A673 (cell line): ENCODE results near the gene ME3.

Experiments used
- EZH2 ChIP-seq: fragments of 200-600 bp; sonication (generic); IDR thresholded peaks from 2 replicates; pipeline ENCODE4 v1.6.1; 2017; ENCODE audit warnings: borderline replicate concordance, low read depth, mild to moderate bottlenecking, mixed read lengths, antibody characterized with exemption, low read length; ENCODE audit not compliant: poor library complexity, severe bottlenecking
- TF ChIP-seq, protein P1 (sequence below): fragments of 300-800, 200-600 bp; sonication (generic); conservative IDR thresholded peaks from 2 replicates; pipeline ENCODE4 v1.5.1; 2017; ENCODE audit warnings: low read depth, mild to moderate bottlenecking, antibody characterized with exemption, low read length, moderate library complexity, mixed read lengths

DNA sequence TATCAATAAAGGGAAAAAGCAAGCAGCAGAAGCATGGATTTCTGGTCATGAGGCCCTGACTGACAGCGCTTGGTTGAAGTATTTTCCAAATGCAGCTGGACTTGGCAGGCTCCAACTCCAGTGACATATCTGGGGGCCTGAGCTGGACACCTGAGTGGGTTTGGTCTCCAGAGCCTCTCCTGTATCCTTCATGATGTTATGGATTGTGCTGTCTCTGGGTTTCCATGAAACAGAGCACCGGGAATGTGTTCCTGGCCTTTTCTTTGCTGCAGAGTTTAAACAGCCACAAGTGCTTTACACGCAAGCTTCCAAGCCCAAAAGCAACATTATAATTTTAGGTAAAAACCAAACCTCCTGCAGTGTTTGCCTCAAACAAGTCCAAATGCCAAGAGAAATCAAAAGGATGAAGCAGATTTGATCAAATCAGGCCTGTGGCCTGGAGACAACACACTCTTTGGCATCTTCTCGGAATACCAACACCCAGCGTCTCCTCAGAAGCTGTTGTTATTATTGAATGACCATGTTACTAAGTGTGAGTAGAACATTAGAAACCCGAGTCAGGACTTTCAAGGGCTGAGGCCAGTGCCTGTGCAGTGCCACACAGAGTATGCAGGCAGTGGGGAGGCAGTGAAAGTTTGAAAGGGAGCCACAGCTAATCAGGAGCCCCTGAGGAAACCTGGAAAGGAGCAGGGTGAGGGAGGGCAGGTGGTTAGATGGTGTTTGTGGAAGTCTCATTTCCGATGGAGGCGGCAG is 42.0 kb downstream of the ME3 start:
- TF ChIP-seq, protein P1, sequence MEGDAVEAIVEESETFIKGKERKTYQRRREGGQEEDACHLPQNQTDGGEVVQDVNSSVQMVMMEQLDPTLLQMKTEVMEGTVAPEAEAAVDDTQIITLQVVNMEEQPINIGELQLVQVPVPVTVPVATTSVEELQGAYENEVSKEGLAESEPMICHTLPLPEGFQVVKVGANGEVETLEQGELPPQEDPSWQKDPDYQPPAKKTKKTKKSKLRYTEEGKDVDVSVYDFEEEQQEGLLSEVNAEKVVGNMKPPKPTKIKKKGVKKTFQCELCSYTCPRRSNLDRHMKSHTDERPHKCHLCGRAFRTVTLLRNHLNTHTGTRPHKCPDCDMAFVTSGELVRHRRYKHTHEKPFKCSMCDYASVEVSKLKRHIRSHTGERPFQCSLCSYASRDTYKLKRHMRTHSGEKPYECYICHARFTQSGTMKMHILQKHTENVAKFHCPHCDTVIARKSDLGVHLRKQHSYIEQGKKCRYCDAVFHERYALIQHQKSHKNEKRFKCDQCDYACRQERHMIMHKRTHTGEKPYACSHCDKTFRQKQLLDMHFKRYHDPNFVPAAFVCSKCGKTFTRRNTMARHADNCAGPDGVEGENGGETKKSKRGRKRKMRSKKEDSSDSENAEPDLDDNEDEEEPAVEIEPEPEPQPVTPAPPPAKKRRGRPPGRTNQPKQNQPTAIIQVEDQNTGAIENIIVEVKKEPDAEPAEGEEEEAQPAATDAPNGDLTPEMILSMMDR: no peak
- no peak for TF ChIP-seq EZH2
